HepG2 (cell line): ENCODE results near the gene FAM118A. TPM values are rescaled to one million over a fixed set of nuclear protein-coding genes. Genes with fewer than 3 reads are reported as not detected.
A peak's percentile ranks its signal among the peaks of the same experiment; 100 is the strongest.

ENCODE experiments used
- ATAC-seq: fragments of 200-7000 bp; cut with Tn5 transposase; 3 replicates; pipeline ENCODE4 v1.9.1; 2020; ENCODE audit warnings: mild to moderate bottlenecking, moderate library complexity
- BruUV-seq: library from RNA; stranded (reverse); fragments of 400-500 nt; replicated peaks from 2 replicates; lab custom pipeline; 2021; lab: Mats Ljungman, UMichigan
- CTCF ChIA-PET: fragments of 300-600 bp; formaldehyde crosslinking; extraction: SDS; loops from one replicate; lab custom pipeline; 2021; ENCODE audit warnings: low total read pairs, inconsistent platforms, low intra/inter-chr PET ratio; lab: Yijun Ruan, JAX
- POLR2A ChIA-PET: fragments of 350-600 bp; sonication (Branson Sonifier 250); formaldehyde crosslinking; loops from one replicate; lab custom pipeline; 2020; ENCODE audit warnings: antibody characterized with exemption, inconsistent platforms; lab: Yijun Ruan, JAX
- DNase-seq: peaks from one replicate; pipeline ENCODE4 v3.0.0-alpha.2; 2015; ENCODE audit warnings: low spot score
- FAIRE-seq: peaks from 3 replicates; lab custom pipeline; 2011; peaks lifted over from hg19 to GRCh38; lab: Jason Lieb, UNC
- H2AFZ ChIP-seq: one replicate; pipeline ENCODE4 v1.6.1; 2011; ENCODE audit warnings: low read length, inconsistent platforms
- H3K27ac ChIP-seq: fragments of 300-600 bp; 3 replicates; pipeline ENCODE4 v1.8.0; 2011; ENCODE audit warnings: mixed run types, mild to moderate bottlenecking, mixed read lengths, low read length, inconsistent platforms; ENCODE audit not compliant: insufficient read depth; ENCODE audit errors: extremely low read length
- H3K27me3 ChIP-seq, 2 experiments: fragments of 200-600 bp in 1 of 2; 2 replicates in 1 of 2; 3 replicates in 1 of 2; pipeline versions ENCODE4 v1.6.0 to v1.8.0; 2011; ENCODE audit warnings: low read length in 2 of 2, mild to moderate bottlenecking in 2 of 2, moderate library complexity in 2 of 2, inconsistent platforms in 1 of 2; ENCODE audit not compliant: insufficient read depth in 2 of 2, control insufficient read depth in 1 of 2
- H3K36me3 ChIP-seq, 2 experiments: fragments of 200-600 bp in 1 of 2; replicated peaks in 1 of 2; 2 replicates in 1 of 2; 3 replicates in 1 of 2; pipeline versions ENCODE4 v1.5.1 to v1.8.0; 2011; ENCODE audit warnings: low read length in 2 of 2, inconsistent platforms in 1 of 2; ENCODE audit not compliant: insufficient read depth in 2 of 2, control insufficient read depth in 1 of 2
- H3K4me1 ChIP-seq: 2 replicates; pipeline ENCODE4 v1.5.1; 2012; ENCODE audit warnings: low read length, inconsistent platforms; ENCODE audit not compliant: insufficient read depth
- H3K4me2 ChIP-seq: 2 replicates; pipeline ENCODE4 v1.6.0; 2011; ENCODE audit warnings: low read depth, low read length, inconsistent platforms
- H3K4me3 ChIP-seq, 3 experiments: fragments of 200-600 bp in 1 of 3; sonication (generic), shearing (Covaris generic) in 1 of 3; replicated peaks in 1 of 3; 2 replicates each; pipeline ENCODE4 v1.5.1; 2011 to 2016; ENCODE audit warnings: low read length in 3 of 3, inconsistent platforms in 2 of 3, low read depth in 2 of 3, mild to moderate bottlenecking in 2 of 3, control low read depth in 1 of 3, mixed read lengths in 1 of 3; ENCODE audit not compliant: insufficient read depth in 1 of 3
- H3K79me2 ChIP-seq: one replicate; pipeline ENCODE4 v1.6.1; 2011; ENCODE audit warnings: low read length, inconsistent platforms; ENCODE audit not compliant: insufficient read depth
- H3K9ac ChIP-seq: 2 replicates; pipeline ENCODE4 v1.6.0; 2011; ENCODE audit warnings: mild to moderate bottlenecking, low read depth, low read length, inconsistent platforms; ENCODE audit not compliant: insufficient read depth
- H3K9me3 ChIP-seq: 2 replicates; pipeline ENCODE4 v1.5.1; 2012; ENCODE audit warnings: mild to moderate bottlenecking, low read length
- H4K20me1 ChIP-seq: 2 replicates; pipeline ENCODE4 v1.6.0; 2011; ENCODE audit warnings: inconsistent platforms, mild to moderate bottlenecking, low read length, moderate library complexity; ENCODE audit not compliant: insufficient read depth
- ARNT2 ChIP-seq: sonication (generic); formaldehyde crosslinking; IDR thresholded peaks from 2 replicates; pipeline ENCODE4 v1.8.0; 2022; ENCODE audit warnings: mild to moderate bottlenecking, low read depth, missing genetic modification reagents, moderate library complexity
- CHD2 ChIP-seq: IDR thresholded peaks from 2 replicates; pipeline ENCODE4 v1.6.1; 2011; ENCODE audit warnings: low read depth, low read length, improper control_type of control experiment
- CREBL2 ChIP-seq: sonication (generic); formaldehyde crosslinking; IDR thresholded peaks from 2 replicates; pipeline ENCODE4 v1.8.1; 2023; ENCODE audit warnings: missing genetic modification reagents, mild to moderate bottlenecking, borderline replicate concordance
- LCORL ChIP-seq, 2 experiments: fragments of 450-650 bp in 1 of 2; sonication (generic) in 1 of 2; formaldehyde crosslinking in 1 of 2; IDR thresholded peaks; 2 replicates each; pipeline versions ENCODE4 v1.5.0 to v1.6.1; 2017 to 2020; ENCODE audit warnings: antibody characterized with exemption in 1 of 2, missing genetic modification reagents in 1 of 2
- MAFF ChIP-seq: IDR thresholded peaks from 2 replicates; pipeline ENCODE4 v1.6.1; 2011; ENCODE audit warnings: low read depth, low read length, improper control_type of control experiment
- NFKBIZ ChIP-seq: IDR thresholded peaks from 2 replicates; pipeline ENCODE4 v1.6.1; 2018; ENCODE audit warnings: missing genetic modification reagents, missing compliant biosample characterization
- NR2F1 ChIP-seq, 2 experiments: fragments of 450-650 bp in 1 of 2; formaldehyde crosslinking in 1 of 2; IDR thresholded peaks; 2 replicates each; pipeline versions ENCODE4 v1.5.0 to v1.6.1; 2016 to 2020; ENCODE audit warnings: mild to moderate bottlenecking in 1 of 2, missing compliant biosample characterization in 1 of 2, missing genetic modification reagents in 1 of 2, moderate library complexity in 1 of 2
- POLR2G ChIP-seq: fragments of 200-400 bp; formaldehyde crosslinking; IDR thresholded peaks from 2 replicates; pipeline ENCODE4 v1.6.1; 2018; ENCODE audit warnings: mild to moderate bottlenecking, low read depth, low read length, moderate library complexity
- SALL1 ChIP-seq: sonication (generic); formaldehyde crosslinking; IDR thresholded peaks from 2 replicates; pipeline ENCODE4 v1.8.0; 2022; ENCODE audit warnings: mild to moderate bottlenecking, missing genetic modification reagents
- SRSF4 ChIP-seq: fragments of 200-400 bp; formaldehyde crosslinking; IDR thresholded peaks from one replicate; pipeline ENCODE4 v1.6.1; 2018; ENCODE audit warnings: mild to moderate bottlenecking, low read depth, low read length, moderate library complexity; ENCODE audit not compliant: poor library complexity, severe bottlenecking
- TBL1XR1 ChIP-seq: fragments of 150-350 bp; IDR thresholded peaks from 2 replicates; pipeline ENCODE4 v1.6.1; 2014; ENCODE audit warnings: borderline replicate concordance, low read length; ENCODE audit not compliant: partially characterized antibody
- TRIM24 ChIP-seq: sonication (generic); formaldehyde crosslinking; IDR thresholded peaks from 2 replicates; pipeline ENCODE4 v1.8.0; 2022; ENCODE audit warnings: mild to moderate bottlenecking, missing genetic modification reagents
- ZBTB38 ChIP-seq: sonication (generic); formaldehyde crosslinking; IDR thresholded peaks from 2 replicates; pipeline ENCODE4 v1.5.1; 2020; ENCODE audit warnings: mild to moderate bottlenecking, missing genetic modification reagents
- ZNF180 ChIP-seq: sonication (generic); formaldehyde crosslinking; IDR thresholded peaks from 2 replicates; pipeline ENCODE4 v1.4.0; 2020; ENCODE audit warnings: low read depth, missing genetic modification reagents, borderline replicate concordance
- ZNF205 ChIP-seq: IDR thresholded peaks from 2 replicates; pipeline ENCODE4 v1.6.1; 2018; ENCODE audit warnings: missing biosample characterization, missing genetic modification reagents
- ZNF891 ChIP-seq: sonication (generic); formaldehyde crosslinking; IDR thresholded peaks from 2 replicates; pipeline ENCODE4 v1.5.0; 2020; ENCODE audit warnings: mild to moderate bottlenecking, missing genetic modification reagents
- WGBS: methylation state at CpG from one replicate; pipeline ENCODE4 v1.1.6; 2017; ENCODE audit warnings: low lambda C conversion rate; 5-methylcytosine and 5-hydroxymethylcytosine counted together
- in situ Hi-C: cut with HindIII; loops from 2 replicates; pipeline ENCODE4 v1.10.0; 2017; ENCODE audit warnings: low pct_unique_long_range_greater_than_20kb; ENCODE audit not compliant: extremely low pct_ligation_motif_present
- intact Hi-C: fragments of 100-400 bp; cut with micrococcal nuclease; formaldehyde crosslinking; loops from one replicate; pipeline ENCODE4 v1.10.0; 2022; ENCODE audit not compliant: unreplicated experiment
- polyA plus RNA-seq, 8 experiments: library from polyadenylated mRNA; depleted of rRNA in 3 of 8; stranded (reverse) in 7 of 8; unstranded in 1 of 8; fragments of >200 nt; fragmentation: Illumina TruSeq in 4 of 8; extraction: Trizol in 4 of 8; gene quantifications; 2 replicates each; pipeline versions ENCODE4 v1.2.1 to v1.2.3, GENCODE V29; 2011 to 2016; ENCODE audit warnings: low read depth in 4 of 8, missing spikeins in 1 of 8, mixed read lengths in 1 of 8; ENCODE audit not compliant: insufficient read depth in 1 of 8
- total RNA-seq, 5 experiments: library from RNA; depleted of rRNA; stranded (reverse); fragments of >200 nt; fragmentation: Illumina TruSeq; extraction: Trizol; gene quantifications; 2 replicates each; pipeline ENCODE4 v1.2.3, GENCODE V29; 2016; ENCODE audit warnings: low read depth in 1 of 5
- TF ChIP-seq, protein P1 (sequence below): sonication (generic); formaldehyde crosslinking; IDR thresholded peaks from 2 replicates; pipeline ENCODE4 v1.5.1; 2020; ENCODE audit warnings: missing genetic modification reagents, mild to moderate bottlenecking, borderline replicate concordance
- TF ChIP-seq, protein P2 (sequence below): sonication (generic); formaldehyde crosslinking; IDR thresholded peaks from 2 replicates; pipeline ENCODE4 v1.8.0; 2022; ENCODE audit warnings: mild to moderate bottlenecking, missing genetic modification reagents

Gene FAM118A
- total and polyA plus RNA-seq, 2 of the 13 experiments (the other 11 are each of a cell fraction or from before 2014, with no cell fraction given): 36.7 to 48.2 TPM

DNA sequence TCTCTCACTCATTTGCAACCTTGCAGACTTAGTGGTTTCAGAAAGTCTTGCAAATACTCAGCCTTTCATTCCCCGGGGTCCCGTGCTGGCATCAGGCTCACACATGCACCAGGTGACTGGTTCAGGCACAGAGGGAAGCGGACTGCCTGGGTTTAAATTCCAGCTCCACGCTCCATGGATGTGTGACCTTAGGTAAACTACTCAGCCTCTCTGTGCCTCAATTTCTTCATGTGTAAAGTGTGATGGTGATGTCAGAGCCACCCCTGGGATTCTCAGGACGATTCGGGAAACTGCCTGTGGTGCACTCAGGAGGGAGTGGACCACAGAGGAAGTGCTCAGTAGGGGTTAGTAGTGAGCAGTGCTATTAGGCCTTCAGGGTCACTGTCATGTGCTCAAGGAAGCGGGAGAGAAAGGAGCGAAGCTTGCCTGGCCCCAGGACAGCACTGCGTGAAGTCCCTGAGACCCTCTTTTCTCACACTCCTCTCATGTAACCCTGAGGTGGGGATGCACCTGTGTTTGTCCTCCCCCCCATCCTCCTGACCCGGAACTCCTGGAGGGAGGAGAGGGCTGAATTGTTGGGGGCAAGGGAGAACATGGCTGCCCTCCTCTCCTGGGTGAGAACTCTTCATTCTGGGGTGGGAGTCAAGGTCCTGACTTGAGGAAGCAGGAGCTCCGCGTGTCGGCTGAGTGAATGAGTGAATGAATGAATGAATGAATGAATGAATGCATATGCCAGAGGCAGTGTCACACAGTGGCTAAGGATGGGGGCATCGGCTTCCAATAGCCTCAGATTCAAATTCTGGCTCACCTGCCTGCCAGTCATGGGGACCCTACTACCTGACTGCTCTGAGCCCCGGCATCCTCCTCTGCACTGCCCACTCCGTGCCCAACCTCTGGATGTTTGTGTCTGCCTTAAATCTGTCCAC lies 39.4 kb upstream of the FAM118A start (continued):
- no peak for TF ChIP-seq LCORL (IDR thresholded peaks at IDR 0.05)
- TF ChIP-seq LCORL (CRISPR knock-in tag; IDR thresholded peaks at IDR 0.05): 0 out of 2 replicates have a peak, but pooled peaks have one; percentile 22
- no peak for TF ChIP-seq POLR2G
- TF ChIP-seq ZBTB38: peak; percentile 70; the same call in 1 of the 2 replicates
- TF ChIP-seq CHD2: no peak
- no peak for TF ChIP-seq NFKBIZ (CRISPR knock-in tag)
- no peak for TF ChIP-seq CREBL2 (CRISPR knock-in tag)
- TF ChIP-seq, all 625 proteins: peak for 18

- Histone ChIP-seq H3K4me3 (no peak overlapping the region), H3K4me1 (peaks cover 69% of the 10 kb centered on the region), H3K4me2 (peak overlapping the region; percentile 82), H2AFZ (no peak overlapping the region), H3K9me3 (no peaks in the 10 kb centered on the region), H3K79me2 (peaks cover 16% of the 10 kb centered on the region), H3K27ac (peak overlapping the region; percentile 98), H3K27me3 (no peaks in the 10 kb centered on the region), H3K9ac (peak overlapping the region; percentile 77), H4K20me1 (no peaks in the 10 kb centered on the region), H3K36me3 (no peaks in the 10 kb centered on the region)
- CTCF ChIA-PET: no interaction called here
- no peak for FAIRE-seq
- 68% methylated on average over 13 of the region's 13 CpGs for WGBS
- intact Hi-C loops (no loop called here), in situ Hi-C loops (loop anchor here (5.0 kb wide), 1 partner anchor 36 kb away; the partner anchor contains the start of gene FAM118A)
- DNase-seq: peak; percentile 50
- BruUV-seq: no TSS peak
- ATAC-seq: no peak
- POLR2A ChIA-PET: interaction anchor here (0.9 to 4.5 kb wide), 13 partner anchors 9 to 233 kb away, joined by 3 to 73 read pairs (median 7); partner anchors contain the start of genes FAM118A and UPK3A
- TF ChIP-seq TBL1XR1 (no peak), ZNF180 (CRISPR knock-in tag) (no peak), ZNF891 (0 out of 2 replicates have a peak, but pooled peaks have one; percentile 45), ZNF205 (CRISPR knock-in tag) (no peak), NR2F1 (CRISPR knock-in tag; IDR thresholded peaks at IDR 0.05) (no peak), MAFF (no peak), ARNT2 (CRISPR knock-in tag) (0 out of 2 replicates have a peak, but pooled peaks have one; percentile 28), TRIM24 (CRISPR knock-in tag) (no peak), SRSF4 (no peak), SALL1 (no peak)
- TF ChIP-seq, protein P1, sequence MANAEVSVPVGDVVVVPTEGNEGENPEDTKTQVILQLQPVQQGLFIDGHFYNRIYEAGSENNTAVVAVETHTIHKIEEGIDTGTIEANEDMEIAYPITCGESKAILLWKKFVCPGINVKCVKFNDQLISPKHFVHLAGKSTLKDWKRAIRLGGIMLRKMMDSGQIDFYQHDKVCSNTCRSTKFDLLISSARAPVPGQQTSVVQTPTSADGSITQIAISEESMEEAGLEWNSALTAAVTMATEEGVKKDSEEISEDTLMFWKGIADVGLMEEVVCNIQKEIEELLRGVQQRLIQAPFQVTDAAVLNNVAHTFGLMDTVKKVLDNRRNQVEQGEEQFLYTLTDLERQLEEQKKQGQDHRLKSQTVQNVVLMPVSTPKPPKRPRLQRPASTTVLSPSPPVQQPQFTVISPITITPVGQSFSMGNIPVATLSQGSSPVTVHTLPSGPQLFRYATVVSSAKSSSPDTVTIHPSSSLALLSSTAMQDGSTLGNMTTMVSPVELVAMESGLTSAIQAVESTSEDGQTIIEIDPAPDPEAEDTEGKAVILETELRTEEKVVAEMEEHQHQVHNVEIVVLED (CRISPR knock-in tag): no peak
- TF ChIP-seq, protein P2, sequence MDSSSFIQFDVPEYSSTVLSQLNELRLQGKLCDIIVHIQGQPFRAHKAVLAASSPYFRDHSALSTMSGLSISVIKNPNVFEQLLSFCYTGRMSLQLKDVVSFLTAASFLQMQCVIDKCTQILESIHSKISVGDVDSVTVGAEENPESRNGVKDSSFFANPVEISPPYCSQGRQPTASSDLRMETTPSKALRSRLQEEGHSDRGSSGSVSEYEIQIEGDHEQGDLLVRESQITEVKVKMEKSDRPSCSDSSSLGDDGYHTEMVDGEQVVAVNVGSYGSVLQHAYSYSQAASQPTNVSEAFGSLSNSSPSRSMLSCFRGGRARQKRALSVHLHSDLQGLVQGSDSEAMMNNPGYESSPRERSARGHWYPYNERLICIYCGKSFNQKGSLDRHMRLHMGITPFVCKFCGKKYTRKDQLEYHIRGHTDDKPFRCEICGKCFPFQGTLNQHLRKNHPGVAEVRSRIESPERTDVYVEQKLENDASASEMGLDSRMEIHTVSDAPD (CRISPR knock-in tag): no peak
Observed at GRCh38 chr22:45271667-45272201, 38.0 kb upstream of the FAM118A start.
